Muscle of arm (tissue), 14 donors: ENCODE measurements around the gene CTBP2. TPM values are rescaled to one million over a fixed set of nuclear protein-coding genes. Genes with fewer than 3 reads are reported as not detected.

Experiments
- DNase-seq: peaks from one replicate; pipeline ENCODE4 v3.0.0-alpha.2; 2013
- long read RNA-seq, 11 donors: transcript quantifications; one replicate each; lab custom pipeline, GENCODE V29; 2026
- polyA plus RNA-seq, 12 donors: library from polyadenylated mRNA; unstranded; fragments of 120-200 nt; gene quantifications; one replicate each; pipeline ENCODE4 v1.2.1, GENCODE V29; 2013; ENCODE audit not compliant: insufficient read length in 12 of 12

CTBP2 gene
- polyA plus RNA-seq = 10 to 100 TPM in 11 of 12 donors, not detected in 1; 32.7 to 52.8 (median 37.6) TPM
- long read RNA-seq, donor 1, full-length matches to known transcripts = 12 of 23 reads
- long read RNA-seq, donor 1, partial matches to known transcripts = 11 of 23 reads
- long read RNA-seq, donor 1, other reads (novel, unspliced or antisense) = 0 of 23 reads
- long read RNA-seq, donor 2, full-length matches to known transcripts = 15 of 15 reads
- long read RNA-seq, donor 2, partial matches to known transcripts = 0 of 15 reads
- long read RNA-seq, donor 2, other reads (novel, unspliced or antisense) = 0 of 15 reads
- long read RNA-seq, donor 3, partial matches to known transcripts = 0 of 1 reads
- long read RNA-seq, donor 3, other reads (novel, unspliced or antisense) = 0 of 1 reads
- long read RNA-seq, donor 4, full-length matches to known transcripts = 3 of 3 reads
- long read RNA-seq, donor 4, partial matches to known transcripts = 0 of 3 reads
- long read RNA-seq, donor 4, other reads (novel, unspliced or antisense) = 0 of 3 reads
- long read RNA-seq, donor 5 = 0 reads
- long read RNA-seq, donor 6, full-length matches to known transcripts = 2 of 2 reads
- long read RNA-seq, donor 6, partial matches to known transcripts = 0 of 2 reads
- long read RNA-seq, donor 6, other reads (novel, unspliced or antisense) = 0 of 2 reads
- long read RNA-seq, donor 7, full-length matches to known transcripts = 4 of 4 reads
- long read RNA-seq, donor 7, partial matches to known transcripts = 0 of 4 reads
- long read RNA-seq, donor 7, other reads (novel, unspliced or antisense) = 0 of 4 reads
- long read RNA-seq, donor 8, full-length matches to known transcripts = 5 of 5 reads
- long read RNA-seq, donor 8, partial matches to known transcripts = 0 of 5 reads
- long read RNA-seq, donor 8, other reads (novel, unspliced or antisense) = 0 of 5 reads
- long read RNA-seq, donor 9, full-length matches to known transcripts = 2 of 9 reads
- long read RNA-seq, donor 9, partial matches to known transcripts = 7 of 9 reads
- long read RNA-seq, donor 9, other reads (novel, unspliced or antisense) = 0 of 9 reads
- long read RNA-seq, donor 10, full-length matches to known transcripts = 2 of 2 reads
- long read RNA-seq, donor 10, partial matches to known transcripts = 0 of 2 reads
- long read RNA-seq, donor 10, other reads (novel, unspliced or antisense) = 0 of 2 reads
- long read RNA-seq, donor 11, full-length matches to known transcripts = 4 of 4 reads
- long read RNA-seq, donor 11, partial matches to known transcripts = 0 of 4 reads
- long read RNA-seq, donor 11, other reads (novel, unspliced or antisense) = 0 of 4 reads

DNA sequence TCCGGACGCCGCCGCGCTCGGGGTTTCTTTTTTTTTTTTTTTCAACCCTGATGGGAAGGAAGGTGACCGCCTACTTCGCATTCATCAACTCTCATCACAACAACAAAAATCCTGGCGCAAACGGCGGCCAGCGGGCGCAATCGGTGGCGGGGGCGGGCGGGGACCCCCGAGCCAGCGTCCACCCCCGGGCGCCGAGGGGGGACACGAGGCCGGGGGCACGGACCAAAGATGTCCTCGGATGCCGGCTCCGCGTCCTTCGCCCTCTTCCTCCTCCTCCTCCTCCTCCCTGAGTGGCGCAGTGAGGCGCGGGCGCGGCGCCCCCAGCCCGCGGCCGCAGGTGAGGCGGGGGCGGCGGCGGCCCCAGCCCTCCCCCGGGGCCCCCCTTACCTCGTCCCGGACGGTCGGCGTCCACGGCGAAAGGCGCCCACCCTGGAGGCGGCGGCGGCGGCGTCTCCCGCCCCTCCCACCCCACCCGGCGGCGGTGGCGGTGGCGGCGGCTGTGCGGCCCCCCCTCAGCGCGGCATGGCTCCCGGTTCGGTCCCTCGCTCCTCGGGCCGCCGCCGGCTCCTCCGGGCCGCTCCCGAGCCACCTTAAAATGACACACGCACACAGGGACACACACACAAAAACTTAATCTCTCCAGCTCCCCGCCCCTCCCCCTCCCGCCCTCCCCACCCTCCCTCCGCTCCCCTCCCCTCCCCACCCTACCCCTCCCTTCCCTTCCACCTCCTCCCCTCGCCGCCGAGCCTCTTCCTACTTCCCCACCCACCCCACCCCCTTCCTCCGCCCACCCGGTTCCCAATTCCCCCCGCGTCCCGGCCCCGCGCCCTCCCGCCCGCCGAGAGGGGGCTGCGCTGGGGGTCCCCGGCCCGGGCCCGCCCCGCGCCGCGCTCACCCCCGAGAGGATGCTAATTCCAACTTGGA is at the start of gene CTBP2:
Gene CTBP2 (minus strand): TSS at position 632 of the 924 bp plus-strand sequence.
- no peak for DNase-seq

DNA sequence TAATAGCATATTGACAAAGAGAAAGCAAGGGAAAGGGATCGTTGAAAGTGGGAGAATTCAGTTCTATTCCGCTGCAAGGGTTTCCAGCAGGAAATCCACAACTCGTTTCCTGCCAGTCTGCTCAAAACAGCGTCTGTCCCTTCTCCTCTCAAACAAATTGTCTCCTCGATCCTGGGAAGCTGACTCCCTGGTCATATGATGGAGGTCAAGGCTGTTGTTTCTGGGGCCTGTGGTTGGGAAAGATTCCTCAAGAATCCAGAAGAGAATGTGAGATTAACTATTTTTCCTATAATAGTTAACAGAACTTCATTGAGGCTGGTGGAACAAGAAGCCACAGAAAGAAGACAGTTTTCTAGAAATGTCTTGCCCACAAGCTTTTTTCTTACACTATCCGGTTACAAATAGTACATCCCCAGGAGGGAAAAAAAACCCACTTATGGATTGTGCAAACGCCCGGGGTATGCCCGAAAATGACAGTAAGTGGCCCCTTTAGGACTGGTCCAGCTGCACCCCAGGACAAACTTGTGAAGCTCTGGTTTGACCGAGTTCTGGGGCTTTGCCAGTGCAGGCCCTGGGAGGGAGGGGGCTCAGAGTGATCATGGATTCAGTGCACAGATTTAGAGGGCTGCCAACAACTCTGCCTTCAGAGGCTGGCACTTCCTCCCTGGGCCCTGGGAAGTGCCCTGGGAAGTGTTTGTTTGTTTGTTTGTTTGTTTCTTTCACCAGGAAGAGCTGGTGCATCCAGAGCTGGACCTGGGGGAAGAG is 49.4 kb upstream of the CTBP2 start:
- no peak for DNase-seq

- DNase-seq = no peak
These were observed 48.6 kb upstream of the CTBP2 start for GRCh38 chr10:125208854-125209565.

- no peak for DNase-seq
These were observed 46.3 kb upstream of the CTBP2 start for GRCh38 chr10:125206623-125207022.

DNA sequence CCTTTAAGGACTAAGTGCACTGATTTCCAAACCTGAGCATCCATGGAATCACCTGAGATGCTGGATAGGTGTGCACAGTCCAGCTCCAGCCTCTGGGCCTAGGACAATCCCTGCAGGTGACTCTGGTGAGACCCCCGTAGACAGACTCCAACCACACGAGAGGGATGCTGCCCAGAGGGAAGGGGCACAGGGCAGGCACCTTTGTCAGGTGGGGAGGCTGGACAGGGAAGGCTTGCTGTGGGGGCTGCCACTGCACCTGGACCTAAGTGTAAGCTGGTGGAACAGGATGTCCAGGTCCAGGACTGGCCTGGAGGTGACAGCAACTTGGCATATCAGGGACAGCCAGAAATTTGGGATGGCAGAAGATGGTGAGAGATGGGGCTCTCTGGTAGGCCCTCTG is 45.1 kb upstream of the CTBP2 start:
- no peak for DNase-seq

DNA sequence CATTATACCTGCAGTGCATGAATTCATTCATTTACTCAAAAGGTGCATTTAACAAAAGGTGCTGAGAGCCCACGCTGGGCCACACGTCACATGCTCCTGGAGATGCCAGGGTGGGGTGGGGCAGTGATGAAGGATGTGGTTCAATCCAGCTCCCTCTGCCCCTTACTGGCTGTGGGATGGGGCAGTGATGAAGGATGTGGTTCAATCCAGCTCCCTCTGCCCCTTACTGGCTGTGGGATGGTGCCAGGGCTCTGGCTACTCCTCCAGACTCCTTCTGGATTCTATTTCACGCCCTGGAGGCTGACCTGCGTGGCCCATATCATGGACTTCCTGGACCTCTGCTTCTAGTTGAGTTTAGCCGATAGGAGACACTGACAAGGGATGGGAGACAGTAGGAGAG is 44.0 kb upstream of the CTBP2 start:
- no peak for DNase-seq

GRCh38 chr10:125203186-125203800 is 42.9 kb upstream of the CTBP2 start:
- DNase-seq = no peak

- no peak for DNase-seq
These were observed 41.6 kb upstream of the CTBP2 start for GRCh38 chr10:125201791-125202622.

- no peak for DNase-seq
These were observed 40.8 kb upstream of the CTBP2 start for GRCh38 chr10:125201108-125201524.

DNA sequence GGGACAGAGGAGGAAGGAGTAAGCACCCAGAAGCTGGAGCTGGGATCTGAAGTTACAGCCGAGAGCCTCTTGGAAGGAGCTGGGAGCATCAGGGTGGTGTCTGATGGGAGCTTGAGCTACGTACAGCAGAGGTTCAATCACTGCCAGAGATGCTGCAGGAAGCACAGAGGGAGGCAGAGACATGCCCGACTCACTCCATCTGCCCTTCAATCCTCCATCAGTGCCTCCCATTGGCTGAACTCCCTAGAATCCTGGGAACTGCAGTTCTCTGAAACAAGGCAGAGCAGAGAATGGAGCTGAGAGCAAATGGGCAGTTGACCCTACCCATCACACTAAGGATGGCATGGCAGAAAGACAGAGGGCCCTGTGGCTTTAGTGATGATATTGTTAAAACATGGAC is 40.0 kb upstream of the CTBP2 start:
- DNase-seq = no peak

DNA sequence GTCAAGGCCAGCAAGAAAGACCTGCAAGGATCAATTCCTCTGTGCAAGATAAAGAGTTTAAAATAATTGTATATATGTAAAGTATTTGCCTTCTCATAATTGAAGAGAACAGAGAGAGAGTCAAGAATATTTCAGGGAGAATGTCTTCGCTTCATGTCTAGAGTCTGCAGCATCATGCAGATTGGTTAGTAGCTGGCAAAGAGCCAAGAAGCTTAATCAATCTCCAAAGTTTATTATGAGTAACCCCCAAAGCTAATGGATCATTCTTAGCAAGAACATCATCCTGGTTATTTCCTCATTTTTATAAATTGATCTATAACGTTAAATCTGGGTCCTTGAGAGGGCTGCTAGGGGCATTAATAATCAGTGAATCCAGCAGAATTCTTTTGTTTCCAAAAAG is 38.9 kb upstream of the CTBP2 start:
- DNase-seq = no peak

GRCh38 chr10:125194814-125195213 is 34.5 kb upstream of the CTBP2 start:
- no peak for DNase-seq

DNA sequence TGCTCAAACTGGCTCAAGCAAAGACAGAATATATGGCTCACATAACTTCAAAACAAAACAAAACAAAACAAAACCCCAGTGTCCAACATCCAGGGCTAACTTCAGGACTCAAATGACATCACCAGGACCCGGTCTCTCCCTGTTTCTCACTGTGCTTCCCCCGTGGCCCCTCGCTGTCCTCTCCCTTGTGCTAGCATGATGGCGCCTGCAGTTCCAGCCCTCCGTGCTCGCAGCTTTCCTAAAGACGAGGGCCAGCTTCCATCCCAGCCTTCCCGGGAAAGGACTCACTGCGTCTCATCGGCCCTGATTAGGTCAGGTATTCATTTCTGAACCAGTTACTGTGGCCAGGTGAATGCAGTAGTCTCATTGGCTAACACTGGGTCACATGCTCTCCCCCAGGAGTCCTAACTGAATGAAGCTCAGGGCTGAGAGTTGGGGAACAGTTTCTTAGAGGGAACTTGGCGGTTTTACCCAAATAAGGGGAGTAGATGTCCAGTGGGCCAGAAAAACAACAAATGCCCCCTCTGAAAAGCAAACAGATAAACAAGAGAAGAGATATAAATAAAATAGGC is 33.0 kb upstream of the CTBP2 start:
- DNase-seq = no peak

DNA sequence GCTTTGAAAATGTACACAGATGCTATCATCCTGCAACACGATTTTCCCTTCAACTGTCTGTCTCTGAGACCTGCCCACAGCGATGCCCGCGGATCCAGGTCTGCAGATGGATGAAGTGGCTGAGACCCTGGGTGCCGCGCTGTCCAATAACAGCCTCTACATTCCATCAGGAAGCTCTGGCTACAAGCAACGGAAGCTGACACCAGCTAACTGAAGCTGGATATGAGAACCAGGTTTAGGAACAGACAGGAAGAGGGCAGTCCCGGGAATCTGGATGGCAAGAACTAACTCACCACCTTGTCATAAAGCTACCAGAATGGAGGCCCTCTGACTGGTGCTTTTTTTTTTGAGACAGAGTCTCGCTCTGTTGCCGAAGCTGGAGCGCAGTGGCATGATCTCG is 32.3 kb upstream of the CTBP2 start:
- DNase-seq = no peak

GRCh38 chr10:125192005-125192404 is 31.6 kb upstream of the CTBP2 start:
- no peak for DNase-seq

- DNase-seq = no peak
These were observed 30.6 kb upstream of the CTBP2 start for GRCh38 chr10:125190946-125191345.

DNA sequence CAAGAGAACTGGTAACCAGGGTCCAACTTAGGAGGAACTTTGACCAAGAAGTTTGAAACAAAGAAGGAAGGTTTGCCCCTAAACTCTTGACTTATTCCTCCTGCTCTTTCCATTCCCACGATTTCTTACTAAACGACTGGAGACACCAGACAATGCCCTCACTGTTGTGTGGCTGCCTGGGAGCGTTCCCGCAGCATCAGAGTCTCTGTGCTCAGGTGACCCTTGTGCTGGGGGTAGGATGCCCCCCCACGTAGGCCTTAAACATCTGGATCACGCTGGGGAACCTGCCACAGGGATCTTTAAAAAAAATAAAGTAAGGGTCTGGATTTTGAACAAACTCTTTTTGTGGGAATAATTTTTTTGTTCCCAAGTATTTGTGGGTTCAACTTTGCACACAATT is 30.1 kb upstream of the CTBP2 start:
- no peak for DNase-seq

GRCh38 chr10:125189162-125189561 is 28.8 kb upstream of the CTBP2 start:
- DNase-seq = no peak
